DOHH2 (cell line): ENCODE measurements around the gene PPP1R3G.

ENCODE experiments used
- H3F3A ChIP-seq: fragments of 200-600 bp; sonication (generic), shearing (Covaris generic); 2 replicates; pipeline ENCODE4 v1.6.0; 2016; ENCODE audit warnings: antibody characterized with exemption, mild to moderate bottlenecking; ENCODE audit not compliant: control insufficient read depth, insufficient read depth
- H3K27ac ChIP-seq: fragments of 200-600 bp; sonication (generic); 2 replicates; pipeline ENCODE4 v1.5.1; 2014; ENCODE audit warnings: low read depth, mild to moderate bottlenecking, low read length, moderate library complexity
- H3K27me3 ChIP-seq: fragments of 200-600 bp; sonication (generic); 2 replicates; pipeline ENCODE4 v1.6.1; 2014; ENCODE audit warnings: mild to moderate bottlenecking, low read length, mixed read lengths; ENCODE audit not compliant: control insufficient read depth
- H3K36me3 ChIP-seq: fragments of 200-600 bp; sonication (generic); 2 replicates; pipeline ENCODE4 v1.6.1; 2014; ENCODE audit warnings: mild to moderate bottlenecking, low read length, moderate library complexity, mixed read lengths; ENCODE audit not compliant: control insufficient read depth
- H3K4me1 ChIP-seq: fragments of 200-600 bp; sonication (generic); 2 replicates; pipeline ENCODE4 v1.6.1; 2014; ENCODE audit warnings: mild to moderate bottlenecking, low read length, mixed read lengths; ENCODE audit not compliant: control insufficient read depth
- H3K4me2 ChIP-seq: fragments of 200-600 bp; sonication (generic); 2 replicates; pipeline ENCODE4 v1.6.0; 2014; ENCODE audit warnings: mild to moderate bottlenecking, low read length, moderate library complexity
- H3K4me3 ChIP-seq: fragments of 200-600 bp; sonication (generic); 2 replicates; pipeline ENCODE4 v1.5.1; 2014; ENCODE audit warnings: mild to moderate bottlenecking, low read length, mixed read lengths
- H3K79me2 ChIP-seq: fragments of 200-600 bp; sonication (generic); 2 replicates; pipeline ENCODE4 v1.6.1; 2014; ENCODE audit warnings: mild to moderate bottlenecking, low read length, mixed read lengths; ENCODE audit not compliant: control insufficient read depth
- H3K9me2 ChIP-seq: fragments of 200-600 bp; sonication (generic); replicated peaks from 2 replicates; pipeline ENCODE4 v1.6.1; 2014; ENCODE audit warnings: mild to moderate bottlenecking, low read length, mixed read lengths; ENCODE audit not compliant: control insufficient read depth
- H3K9me3 ChIP-seq: fragments of 200-600 bp; sonication (generic); 2 replicates; pipeline ENCODE4 v1.6.1; 2014; ENCODE audit warnings: antibody characterized with exemption, low read length, mixed read lengths; ENCODE audit not compliant: control insufficient read depth, insufficient read depth
- H4K20me1 ChIP-seq: fragments of 200-600 bp; sonication (generic); 2 replicates; pipeline ENCODE4 v1.6.0; 2014; ENCODE audit warnings: low read depth, mild to moderate bottlenecking, antibody characterized with exemption, low read length, moderate library complexity; ENCODE audit not compliant: control insufficient read depth, insufficient read depth
- CTCF ChIP-seq: fragments of 200-600 bp; sonication (generic); IDR thresholded peaks from one replicate; pipeline ENCODE4 v1.5.1; 2014; ENCODE audit warnings: antibody characterized with exemption, mild to moderate bottlenecking, low read depth, low read length; ENCODE audit not compliant: poor library complexity, severe bottlenecking
- EZH2phosphoT487 ChIP-seq: fragments of 200-600 bp; sonication (generic); IDR thresholded peaks from 2 replicates; pipeline ENCODE4 v1.6.1; 2017; ENCODE audit warnings: borderline replicate concordance, mild to moderate bottlenecking, antibody characterized with exemption, low read length, moderate library complexity, mixed read lengths

PPP1R3G gene

GRCh38 chr6:5132731-5133130, 47.6 kb downstream of the PPP1R3G start:
- Histone ChIP-seq H3K27ac (no peak overlapping the region), H3K79me2 (no peaks in the 10 kb centered on the region), H3K36me3 (no peaks in the 10 kb centered on the region), H3K4me3 (peak overlapping the region; percentile 37; the same call in 1 of the 2 replicates), H3K4me2 (peak overlapping the region; percentile 57), H3F3A (peaks cover 2% of the 10 kb centered on the region; the same call in 1 of the 2 replicates), H3K27me3 (no peaks in the 10 kb centered on the region), H3K4me1 (peaks cover 35% of the 10 kb centered on the region), H3K9me2 (no peaks in the 10 kb centered on the region), H4K20me1 (no peaks in the 10 kb centered on the region; the same call in 1 of the 2 replicates), H3K9me3 (no peaks in the 10 kb centered on the region)
- TF ChIP-seq EZH2phosphoT487: no peak
- TF ChIP-seq CTCF: no peak

DNA sequence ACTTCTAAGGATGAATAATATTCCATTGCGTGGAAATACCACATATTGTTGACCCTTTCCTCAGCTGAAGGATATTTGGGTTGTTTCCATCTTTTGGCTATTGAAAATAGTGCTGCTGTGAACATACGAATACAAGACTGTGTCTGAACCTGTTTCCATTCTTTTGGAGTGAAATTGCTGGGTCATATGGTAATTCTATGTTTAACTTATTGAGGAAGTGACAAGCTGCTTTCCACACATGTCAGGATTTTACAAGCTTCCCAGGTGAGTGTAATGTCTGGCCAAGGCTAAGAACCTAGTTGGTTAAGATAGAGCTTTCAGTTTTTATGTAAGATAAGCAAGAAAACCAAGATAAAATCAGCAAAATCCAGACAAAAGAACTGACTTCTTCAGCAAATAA, 48.8 kb downstream of the PPP1R3G start:
- Histone ChIP-seq H3K27ac (no peak overlapping the region), H3K9me3 (no peaks in the 10 kb centered on the region), H3K36me3 (no peaks in the 10 kb centered on the region), H3K4me2 (no peak overlapping the region), H3K27me3 (no peaks in the 10 kb centered on the region), H3K9me2 (no peaks in the 10 kb centered on the region), H3K4me3 (no peak overlapping the region), H3F3A (peaks cover 2% of the 10 kb centered on the region; the same call in 1 of the 2 replicates), H3K4me1 (peaks cover 23% of the 10 kb centered on the region), H3K79me2 (no peaks in the 10 kb centered on the region), H4K20me1 (no peaks in the 10 kb centered on the region; the same call in 1 of the 2 replicates)
- TF ChIP-seq CTCF: no peak
- no peak for TF ChIP-seq EZH2phosphoT487

DNA sequence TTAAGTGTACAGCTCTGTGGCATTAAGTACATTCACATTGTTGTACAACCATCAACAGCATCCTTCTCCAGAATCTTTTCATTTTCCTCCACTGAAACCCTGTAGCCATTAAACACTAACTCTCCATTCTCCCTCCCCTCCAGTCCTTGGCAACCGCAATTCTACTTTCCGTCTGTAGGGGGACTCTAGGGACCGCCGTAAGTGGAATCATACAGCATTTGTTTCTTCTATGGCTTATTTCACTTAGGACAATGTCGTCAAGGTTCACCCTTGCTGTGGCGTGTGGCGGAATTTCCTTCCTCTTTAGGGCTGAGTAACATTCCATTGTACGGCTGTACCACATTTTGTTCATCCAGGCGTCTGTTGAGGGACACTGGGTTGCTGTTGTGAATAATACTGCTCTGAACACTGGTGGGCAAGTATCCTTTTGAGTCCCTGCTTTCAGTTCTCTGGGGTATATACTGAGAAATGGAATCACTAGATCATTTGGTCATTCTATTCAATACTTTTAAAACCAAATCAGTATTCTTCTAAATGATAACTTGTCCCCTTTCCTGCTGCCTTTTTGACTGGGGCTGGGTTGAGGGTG, 50.7 kb downstream of the PPP1R3G start:
- no peak overlapping the region for H3K27ac ChIP-seq
- H3K9me3 ChIP-seq: no peaks in the 10 kb centered on the region
- no peaks in the 10 kb centered on the region for H3K27me3 ChIP-seq
- no peak overlapping the region for H3K4me3 ChIP-seq
- H3K4me1 ChIP-seq: peaks cover 37% of the 10 kb centered on the region
- H4K20me1 ChIP-seq: no peaks in the 10 kb centered on the region; the same call in 1 of the 2 replicates
- H3K4me2 ChIP-seq: peak overlapping the region; percentile 4; the same call in 1 of the 2 replicates
- H3K36me3 ChIP-seq: no peaks in the 10 kb centered on the region
- TF ChIP-seq CTCF (peak; percentile 77), EZH2phosphoT487 (no peak)
- no peaks in the 10 kb centered on the region for H3K9me2 ChIP-seq
- H3K79me2 ChIP-seq: no peaks in the 10 kb centered on the region
- H3F3A ChIP-seq: peaks cover 5% of the 10 kb centered on the region; the same call in 1 of the 2 replicates
